GM12878 (cell line): Measurements from ENCODE around the gene MGRN1. TPM values are rescaled to one million over a fixed set of nuclear protein-coding genes. Genes with fewer than 3 reads are reported as not detected.

Experiments used
- ATAC-seq: fragments of 200-7000 bp; cut with Tn5 transposase; 3 replicates; pipeline ENCODE4 v1.9.1; 2020; ENCODE audit warnings: mild to moderate bottlenecking, moderate library complexity
- BruUV-seq: library from RNA; stranded (reverse); fragments of 400-500 nt; replicated peaks from 2 replicates; lab custom pipeline; 2021; lab: Mats Ljungman, UMichigan
- CTCF ChIA-PET: fragments of 300-600 bp; sonication (Branson Sonifier 250); formaldehyde crosslinking; extraction: SDS; loops from one replicate; lab custom pipeline; 2021; ENCODE audit warnings: inconsistent platforms; lab: Yijun Ruan, JAX
- POLR2A ChIA-PET: fragments of 350-600 bp; formaldehyde crosslinking; extraction: SDS; loops from one replicate; lab custom pipeline; 2021; ENCODE audit warnings: inconsistent platforms; lab: Charles Lee
- RAD21 ChIA-PET: fragments of 300-600 bp; sonication (Branson Sonifier 250); formaldehyde crosslinking; loops from one replicate; lab custom pipeline; 2023; ENCODE audit warnings: antibody characterized with exemption; ENCODE audit not compliant: unreplicated experiment; lab: Charles Lee
- SMC1A ChIA-PET: fragments of 300-600 bp; sonication (Branson Sonifier 250); formaldehyde crosslinking; loops from one replicate; lab custom pipeline; 2023; ENCODE audit not compliant: unreplicated experiment, uncharacterized antibody; lab: Charles Lee
- DNase-seq: peaks from one replicate; pipeline ENCODE4 v3.0.0-alpha.2; 2011; ENCODE audit warnings: low read depth, low spot score
- FAIRE-seq: peaks from 3 replicates; lab custom pipeline; 2011; peaks lifted over from hg19 to GRCh38; lab: Jason Lieb, UNC
- H2AFZ ChIP-seq: 2 replicates; pipeline ENCODE4 v1.6.0; 2011; ENCODE audit warnings: low read depth, low read length, control low read depth; ENCODE audit not compliant: control insufficient read depth
- H3K27ac ChIP-seq: 2 replicates; pipeline ENCODE4 v1.5.1; 2011; ENCODE audit warnings: control low read depth; ENCODE audit not compliant: control insufficient read depth, insufficient read depth
- H3K27me3 ChIP-seq, 2 experiments: replicated peaks in 1 of 2; 2 replicates each; pipeline versions ENCODE4 v1.6.0 to v1.6.1; 2011; ENCODE audit warnings: low read length in 1 of 2; ENCODE audit not compliant: control insufficient read depth in 2 of 2, insufficient read depth in 2 of 2
- H3K36me3 ChIP-seq, 2 experiments: 2 replicates each; pipeline ENCODE4 v1.5.1; 2011; ENCODE audit warnings: low read length in 1 of 2; ENCODE audit not compliant: control insufficient read depth in 2 of 2, insufficient read depth in 2 of 2
- H3K4me1 ChIP-seq: 2 replicates; pipeline ENCODE4 v1.6.1; 2011; ENCODE audit warnings: mild to moderate bottlenecking, low read length, moderate library complexity, mixed read lengths; ENCODE audit not compliant: control insufficient read depth, insufficient read depth
- H3K4me2 ChIP-seq: 2 replicates; pipeline ENCODE4 v1.6.0; 2011; ENCODE audit warnings: control low read depth; ENCODE audit not compliant: control insufficient read depth, insufficient read depth
- H3K4me3 ChIP-seq: fragments of 200-600 bp; sonication (generic); 2 replicates; pipeline ENCODE4 v1.5.1; 2016
- H3K79me2 ChIP-seq: 2 replicates; pipeline ENCODE4 v1.6.0; 2011; ENCODE audit warnings: low read length; ENCODE audit not compliant: control insufficient read depth, insufficient read depth
- H3K9ac ChIP-seq: 2 replicates; pipeline ENCODE4 v1.8.0; 2011; ENCODE audit warnings: low read length, control low read depth, mixed read lengths; ENCODE audit not compliant: control insufficient read depth, insufficient read depth
- H3K9me3 ChIP-seq: replicated peaks from 3 replicates; pipeline ENCODE4 v1.5.1; 2011; ENCODE audit warnings: mild to moderate bottlenecking, low read length; ENCODE audit not compliant: control insufficient read depth, insufficient read depth
- H4K20me1 ChIP-seq: 2 replicates; pipeline ENCODE4 v1.6.0; 2011; ENCODE audit not compliant: control insufficient read depth, insufficient read depth
- BMI1 ChIP-seq: fragments of 450-650 bp; IDR thresholded peaks from 2 replicates; pipeline ENCODE4 v1.6.1; 2016; ENCODE audit warnings: mild to moderate bottlenecking, moderate library complexity, borderline replicate concordance
- EGR1 ChIP-seq, 2 experiments: IDR thresholded peaks; 1 replicate in 1 of 2; 2 replicates in 1 of 2; pipeline ENCODE4 v1.6.1; 2011 to 2012; ENCODE audit warnings: low read depth in 2 of 2, low read length in 2 of 2, borderline replicate concordance in 1 of 2, mild to moderate bottlenecking in 1 of 2, moderate library complexity in 1 of 2
- KAT2A ChIP-seq: conservative IDR thresholded peaks from 2 replicates; pipeline ENCODE4 v1.6.1; 2011; ENCODE audit warnings: low read depth, low read length; ENCODE audit not compliant: control insufficient read depth
- MXI1 ChIP-seq: fragments of 150-350 bp; IDR thresholded peaks from 2 replicates; pipeline ENCODE4 v1.6.1; 2011; ENCODE audit warnings: low read depth, mild to moderate bottlenecking, inconsistent platforms, low read length, improper control_type of control experiment
- POLR2A ChIP-seq: IDR thresholded peaks from 2 replicates; pipeline ENCODE4 v1.6.1; 2011; ENCODE audit warnings: low read depth, mild to moderate bottlenecking, low read length
- WGBS: methylation state at CpG from one replicate; pipeline ENCODE4 v1.1.6; 2016; ENCODE audit warnings: low lambda C conversion rate; ENCODE audit not compliant: insufficient replicate concordance, insufficient coverage; ENCODE audit errors: missing lambda C conversion rate; 5-methylcytosine and 5-hydroxymethylcytosine counted together
- in situ Hi-C: fragments of 300-500 bp; cut with MboI; formaldehyde crosslinking; loops from 9 replicates; pipeline ENCODE4 v1.14.3; 2018; ENCODE audit warnings: mixed read lengths
- intact Hi-C: fragments of 100-400 bp; cut with micrococcal nuclease; formaldehyde crosslinking; loops from one replicate; pipeline ENCODE4 v1.14.2; 2022; ENCODE audit not compliant: unreplicated experiment
- polyA plus RNA-seq, 11 experiments: library from polyadenylated mRNA; depleted of rRNA in 4 of 11; unstranded in 6 of 11; stranded (reverse) in 5 of 11; fragments of >200 nt; fragmentation: Nextera tagmentation in 4 of 11; fragmentation: Illumina TruSeq in 1 of 11; extraction: Ambion mirVana in 4 of 11; extraction: Trizol in 1 of 11; gene quantifications; 1 replicate in 1 of 11; 2 replicates in 10 of 11; pipeline versions ENCODE4 v1.2.1 to v1.2.3, GENCODE V29; 2011 to 2016; ENCODE audit warnings: inconsistent platforms in 2 of 11, missing spikeins in 2 of 11, low read depth in 1 of 11
- total RNA-seq, 4 experiments: library from RNA; depleted of rRNA in 3 of 4; stranded (reverse); fragments of >200 nt in 3 of 4; fragmentation: Illumina TruSeq in 1 of 4; extraction: Trizol in 1 of 4; gene quantifications; 2 replicates each; pipeline versions ENCODE4 v1.2.1 to v1.2.3, GENCODE V29; 2013 to 2021
- TF ChIP-seq, protein P1 (sequence below): IDR thresholded peaks from 2 replicates; pipeline ENCODE4 v1.6.1; 2011; ENCODE audit warnings: low read depth, low read length, improper control_type of control experiment, borderline replicate concordance

Gene MGRN1
- total and polyA plus RNA-seq, 10 of the 15 experiments (the other 5 are each of a cell fraction or from before 2014, with no cell fraction given) = 0.35 to 86.7 (median 14.6) TPM

DNA sequence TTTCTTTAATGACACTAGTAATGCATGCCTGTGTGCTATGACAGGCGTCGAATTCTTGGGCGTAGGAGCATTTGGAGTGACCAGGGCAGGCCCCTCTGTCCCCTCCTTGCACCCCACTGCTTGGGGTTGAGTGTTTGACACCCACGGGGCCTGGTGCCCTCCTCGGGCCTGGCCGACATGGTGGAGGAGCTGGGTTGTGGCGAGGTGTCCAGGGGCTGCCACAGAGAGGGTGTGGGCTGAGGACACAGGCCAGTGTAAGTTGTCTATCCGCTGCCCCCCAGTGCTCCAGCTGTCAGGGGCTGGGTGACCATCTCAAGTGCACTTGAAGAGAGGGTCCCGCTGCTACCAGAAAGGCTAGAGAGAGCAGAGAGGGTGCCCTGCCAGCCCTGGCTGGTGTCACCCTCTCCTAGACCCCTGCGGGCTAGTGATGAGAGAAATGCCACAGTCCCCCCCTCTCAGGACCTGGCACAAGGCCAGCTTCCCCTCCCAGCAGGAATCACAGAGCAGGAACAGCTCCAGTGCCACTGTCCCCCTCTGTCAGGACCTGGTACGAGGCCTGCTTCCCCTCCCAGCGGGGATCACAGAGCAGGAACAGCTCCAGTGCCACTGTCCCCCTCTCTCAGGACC, 30.5 kb downstream of the MGRN1 start:
- FAIRE-seq = no peak
- no peaks in the 10 kb centered on the region; the same call in 1 of the 2 replicates for H3K79me2 ChIP-seq
- no peaks in the 10 kb centered on the region for H3K4me1 ChIP-seq
- H3K9ac ChIP-seq = no peak overlapping the region
- H2AFZ ChIP-seq = no peak overlapping the region
- H4K20me1 ChIP-seq = no peaks in the 10 kb centered on the region
- no peak overlapping the region for H3K4me3 ChIP-seq
- H3K36me3 ChIP-seq = peaks cover 17 to 41% of the 10 kb centered on the region in 2 experiments; a peak in 3 of 4 replicates
- no peak overlapping the region for H3K4me2 ChIP-seq
- ChIA-PET CTCF (no interaction called here), POLR2A (no interaction called here), SMC1A (interaction anchor here (0.9 kb wide), 1 partner anchor 182 kb away, joined by 3 read pairs; no protein-coding TSS in a partner anchor), RAD21 (no interaction called here)
- DNase-seq = no peak
- ATAC-seq = no peak
- no TSS peak for BruUV-seq
- TF ChIP-seq BMI1 (no peak), KAT2A (no peak), MXI1 (no peak), EGR1 (IDR thresholded peaks at IDR 0.05; ENCODE audit: borderline replicate concordance in 1 of 2, low read depth in 2 of 2, low read length in 2 of 2) (no peak), POLR2A (peak; percentile 28)
- TF ChIP-seq, protein P1, sequence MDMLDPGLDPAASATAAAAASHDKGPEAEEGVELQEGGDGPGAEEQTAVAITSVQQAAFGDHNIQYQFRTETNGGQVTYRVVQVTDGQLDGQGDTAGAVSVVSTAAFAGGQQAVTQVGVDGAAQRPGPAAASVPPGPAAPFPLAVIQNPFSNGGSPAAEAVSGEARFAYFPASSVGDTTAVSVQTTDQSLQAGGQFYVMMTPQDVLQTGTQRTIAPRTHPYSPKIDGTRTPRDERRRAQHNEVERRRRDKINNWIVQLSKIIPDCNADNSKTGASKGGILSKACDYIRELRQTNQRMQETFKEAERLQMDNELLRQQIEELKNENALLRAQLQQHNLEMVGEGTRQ = no peak
- H3K27me3 ChIP-seq = no peaks in the 10 kb centered on the region
- 97% methylated on average over 12 of the region's 12 CpGs for WGBS
- H3K27ac ChIP-seq = no peak overlapping the region
- no peaks in the 10 kb centered on the region for H3K9me3 ChIP-seq
- in situ Hi-C loops = no loop called here
- intact Hi-C loops = no loop called here
